IPS DF 6.9 (cell line): Measurements from ENCODE around the gene SLC17A8.
"Not testable (repeated sequence)": the region's sequence is repeated elsewhere in the genome, so short reads cannot be mapped to it uniquely, and the experiment has no call there.

ENCODE experiments used
- DNase-seq: peaks from one replicate; pipeline ENCODE4 v3.0.0-alpha.2; 2013; ENCODE audit warnings: low read depth, low spot score
- H3K27ac ChIP-seq: one replicate; pipeline ENCODE4 v1.5.1; 2013; ENCODE audit warnings: low read length, control low read depth
- H3K27me3 ChIP-seq: 2 replicates; pipeline ENCODE4 v1.6.1; 2013; ENCODE audit warnings: mild to moderate bottlenecking, low read length; ENCODE audit not compliant: control insufficient read depth, insufficient read depth
- H3K36me3 ChIP-seq: 2 replicates; pipeline ENCODE4 v1.6.1; 2013; ENCODE audit warnings: low read length; ENCODE audit not compliant: control insufficient read depth, insufficient read depth
- H3K4me1 ChIP-seq: 2 replicates; pipeline ENCODE4 v1.6.1; 2013; ENCODE audit warnings: low read length; ENCODE audit not compliant: control insufficient read depth, insufficient read depth
- H3K4me3 ChIP-seq: 2 replicates; pipeline ENCODE4 v1.5.1; 2013; ENCODE audit warnings: mild to moderate bottlenecking, low read length
- H3K9me3 ChIP-seq: 2 replicates; pipeline ENCODE4 v1.6.1; 2013; ENCODE audit warnings: low read length, inconsistent platforms; ENCODE audit not compliant: control insufficient read depth, insufficient read depth
- WGBS: extraction: QIAGEN DNeasy Blood & Tissue Kit; methylation state at CpG from one replicate; pipeline ENCODE4 v1.1.7; 2013; ENCODE audit warnings: mixed read lengths, missing lambda C conversion rate; ENCODE audit not compliant: insufficient read length, insufficient coverage; 5-methylcytosine and 5-hydroxymethylcytosine counted together

The SLC17A8 gene

DNA sequence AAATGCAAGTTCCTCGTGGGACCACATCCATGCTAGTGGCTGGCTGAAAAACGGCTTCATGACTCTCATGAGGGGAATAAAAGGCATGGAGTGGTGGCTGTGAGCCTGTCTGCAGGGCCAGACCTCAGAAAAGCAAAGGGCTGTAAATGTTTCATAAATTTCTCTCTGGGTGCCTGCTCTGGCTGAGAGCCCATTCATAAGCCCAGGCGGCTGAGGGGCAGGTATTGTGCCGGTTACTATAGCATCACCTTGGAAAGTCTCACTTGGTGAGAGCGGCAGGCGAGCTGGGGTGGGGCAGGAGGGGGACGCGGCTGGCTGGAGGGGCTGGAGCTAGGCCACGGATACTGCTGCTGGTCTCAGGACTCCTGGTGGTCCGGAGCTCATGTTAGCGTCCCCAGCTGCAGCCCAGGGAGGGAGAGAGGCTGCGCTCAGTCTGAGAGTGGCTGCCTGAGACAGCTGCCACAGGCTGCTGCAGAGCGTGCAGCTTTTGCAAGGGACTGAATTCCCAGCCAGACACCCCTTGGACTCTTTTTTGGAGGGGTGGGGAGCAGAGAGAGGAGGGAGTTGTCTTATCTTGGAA, at the start of gene SLC17A8:
SLC17A8 (plus strand) TSS at position 431 of the 580 bp plus-strand sequence. CDS start 318 bp downstream, outside the sequence.
- Histone ChIP-seq H3K4me1 (peaks cover 3% of the 10 kb centered on the region; the same call in 1 of the 2 replicates), H3K4me3 (no peak within 1 kb of the TSS), H3K36me3 (no peaks in the 10 kb centered on the region), H3K9me3 (no peaks in the 10 kb centered on the region), H3K27ac (no peak within 1 kb of the TSS), H3K27me3 (no peaks in the 10 kb centered on the region)
- no CpG with 5 or more reads among the region's 13 CpGs for WGBS
- DNase-seq, result no peak

DNA sequence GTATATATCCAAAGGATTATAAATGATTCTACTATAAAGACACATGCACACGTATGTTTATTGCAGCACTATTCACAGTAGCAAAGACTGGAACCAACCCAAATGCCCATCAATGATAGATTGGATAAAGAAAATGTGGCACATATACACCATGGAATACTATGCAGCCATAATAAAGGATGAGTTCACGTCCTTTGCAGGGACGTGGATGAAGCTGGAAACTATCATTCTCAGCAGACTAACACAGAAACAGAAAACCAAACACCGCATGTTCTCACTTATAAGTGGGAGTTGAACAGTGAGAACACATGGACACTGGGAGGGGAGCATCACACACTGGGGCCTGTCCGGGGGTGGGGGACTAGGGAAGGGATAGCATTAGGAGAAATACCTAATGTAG, 48.7 kb upstream of the SLC17A8 start:
- not testable (repeated sequence) for H3K9me3 ChIP-seq, H3K4me3 ChIP-seq, H3K36me3 ChIP-seq, H3K27me3 ChIP-seq, H3K4me1 ChIP-seq, H3K27ac ChIP-seq, DNase-seq
- WGBS, result no CpG with 5 or more reads among the region's 5 CpGs

DNA sequence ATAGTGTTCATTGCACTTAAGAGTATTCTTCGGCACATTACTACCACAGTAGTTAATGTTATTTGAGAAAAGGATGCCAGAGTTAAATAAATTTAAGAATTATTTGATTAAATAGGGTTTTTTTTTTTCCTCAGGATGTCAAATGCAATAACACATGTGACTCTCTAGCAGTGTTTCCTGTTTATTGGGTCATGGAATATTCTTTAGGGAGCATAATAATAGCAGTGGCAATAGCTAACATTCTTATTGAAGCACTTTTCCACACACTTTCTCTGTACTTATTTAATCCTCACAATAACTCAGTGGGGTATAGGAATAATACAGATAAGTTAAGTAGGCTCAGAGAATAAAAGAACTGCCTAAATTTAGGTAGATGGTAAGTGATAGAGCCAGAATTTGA, 45.6 kb upstream of the SLC17A8 start:
- Histone ChIP-seq H3K4me1 (no peaks in the 10 kb centered on the region), H3K36me3 (no peaks in the 10 kb centered on the region; the same call in 1 of the 2 replicates), H3K27ac (no peak overlapping the region), H3K27me3 (no peaks in the 10 kb centered on the region), H3K4me3 (no peak overlapping the region), H3K9me3 (no peaks in the 10 kb centered on the region)
- no CpG with 5 or more reads among the region's 1 CpG for WGBS
- no peak for DNase-seq

DNA sequence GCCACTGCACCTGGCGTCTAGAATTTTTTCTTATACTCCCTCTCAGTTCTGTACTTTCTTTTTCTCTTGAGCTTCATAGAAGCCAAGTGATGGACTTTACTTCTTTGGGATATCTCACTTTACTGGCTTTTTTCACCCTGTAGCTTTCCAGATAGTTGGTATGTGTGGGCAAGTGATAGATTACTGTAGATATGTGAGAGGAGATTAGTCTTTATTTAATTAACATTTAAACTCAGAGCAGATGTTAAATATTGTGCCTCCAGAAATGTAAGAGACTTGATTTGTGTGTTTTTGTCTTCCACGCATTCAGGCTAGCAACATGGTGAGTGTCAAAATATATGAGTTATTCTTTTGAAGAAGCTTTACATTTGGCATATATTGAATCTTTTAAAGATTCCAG, 39.5 kb upstream of the SLC17A8 start:
- DNase-seq, result no peak
- Histone ChIP-seq H3K9me3 (no peaks in the 10 kb centered on the region), H3K27ac (no peak overlapping the region), H3K36me3 (no peaks in the 10 kb centered on the region; the same call in 1 of the 2 replicates), H3K27me3 (no peaks in the 10 kb centered on the region), H3K4me1 (no peaks in the 10 kb centered on the region), H3K4me3 (no peak overlapping the region)
- no CpG with 5 or more reads among the region's 2 CpGs for WGBS

DNA sequence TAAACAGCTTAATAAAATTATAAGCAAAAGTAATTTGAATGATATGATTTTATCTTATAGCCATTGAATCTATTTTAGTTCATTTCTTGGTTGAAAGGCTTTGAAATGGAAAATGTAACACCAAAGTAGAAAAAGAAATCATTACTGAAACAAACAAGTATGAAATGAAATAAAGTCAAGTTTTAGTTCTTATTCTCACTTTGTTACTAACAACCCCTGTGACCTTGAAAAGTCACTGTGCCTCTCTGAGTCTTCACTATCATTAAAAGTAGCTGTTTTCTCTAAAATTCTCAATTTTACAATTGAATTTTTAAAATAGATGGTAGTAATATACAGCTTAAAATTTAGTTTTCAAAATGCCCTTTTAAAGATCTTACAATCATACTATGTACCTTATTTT, 32.4 kb upstream of the SLC17A8 start:
- Histone ChIP-seq H3K4me3 (no peak overlapping the region), H3K36me3 (no peaks in the 10 kb centered on the region; the same call in 1 of the 2 replicates), H3K4me1 (no peaks in the 10 kb centered on the region), H3K27ac (no peak overlapping the region), H3K9me3 (no peaks in the 10 kb centered on the region), H3K27me3 (no peaks in the 10 kb centered on the region)
- DNase-seq, result no peak

DNA sequence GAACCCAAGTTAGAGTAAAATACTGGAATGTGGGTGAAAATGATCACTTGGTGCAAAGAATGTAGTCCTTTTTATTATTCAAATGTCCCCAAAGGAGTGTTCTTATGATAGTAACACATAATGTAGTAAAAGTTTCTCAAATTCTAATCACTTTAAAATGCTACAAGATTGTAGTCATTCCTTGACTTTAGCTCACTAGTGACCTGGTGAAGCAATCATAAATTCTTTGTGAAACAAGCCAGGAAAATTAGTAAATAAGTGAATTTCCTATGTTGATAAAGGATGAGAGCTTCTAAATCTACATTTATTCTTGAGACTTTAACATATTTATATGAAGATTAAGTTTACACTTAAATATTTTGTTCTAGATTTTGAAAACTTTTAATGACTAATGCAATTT, 30.7 kb upstream of the SLC17A8 start:
- Histone ChIP-seq H3K27me3 (no peaks in the 10 kb centered on the region), H3K36me3 (peaks cover 4% of the 10 kb centered on the region; the same call in 1 of the 2 replicates), H3K27ac (no peak overlapping the region), H3K4me1 (no peaks in the 10 kb centered on the region), H3K9me3 (no peaks in the 10 kb centered on the region), H3K4me3 (no peak overlapping the region)
- no peak for DNase-seq

DNA sequence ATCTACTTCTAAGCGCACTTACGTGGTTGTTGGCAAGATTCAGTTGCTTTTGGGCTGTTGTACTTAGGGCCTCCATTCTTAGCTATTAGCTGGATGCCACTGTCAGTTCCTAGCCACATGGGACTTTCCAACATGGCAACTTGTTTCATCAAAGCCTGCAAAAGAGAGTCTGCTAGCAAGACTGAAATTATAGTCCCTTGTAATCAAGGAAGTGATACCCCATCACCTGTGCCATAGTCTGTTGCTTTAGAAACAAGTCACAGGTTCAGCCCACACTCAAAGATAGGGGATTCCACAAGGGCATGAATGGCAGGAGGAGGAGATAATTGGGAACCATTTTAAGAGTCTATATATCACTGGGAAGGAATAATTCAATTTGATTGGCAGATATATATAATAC, 27.1 kb upstream of the SLC17A8 start:
- Histone ChIP-seq H3K27me3 (no peaks in the 10 kb centered on the region), H3K36me3 (peaks cover 4% of the 10 kb centered on the region; the same call in 1 of the 2 replicates), H3K27ac (no peak overlapping the region), H3K9me3 (no peaks in the 10 kb centered on the region), H3K4me3 (no peak overlapping the region), H3K4me1 (no peaks in the 10 kb centered on the region)
- no CpG with 5 or more reads among the region's 2 CpGs for WGBS
- DNase-seq, result no peak

DNA sequence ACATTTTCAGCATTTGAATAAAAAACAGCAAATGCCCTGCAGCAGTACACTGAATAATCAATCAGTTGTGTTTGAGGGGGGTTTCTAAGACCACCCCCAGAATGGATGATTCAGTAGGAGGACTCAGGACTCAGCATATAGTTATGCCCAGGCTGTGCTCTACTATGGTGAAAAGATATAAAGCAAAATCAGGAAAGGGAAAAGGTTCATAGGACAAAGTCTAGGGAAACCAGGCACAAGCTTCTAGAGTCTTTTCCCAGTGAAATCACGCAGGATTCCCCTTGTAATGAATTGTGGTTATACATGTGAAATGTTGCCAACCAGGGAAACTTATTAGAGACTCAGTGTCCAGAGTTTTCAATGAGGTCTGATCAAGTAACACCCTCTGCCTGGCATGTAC, 25.0 kb upstream of the SLC17A8 start:
- Histone ChIP-seq H3K4me1 (no peaks in the 10 kb centered on the region), H3K27me3 (no peaks in the 10 kb centered on the region), H3K4me3 (no peak overlapping the region), H3K36me3 (peaks cover 4% of the 10 kb centered on the region; the same call in 1 of the 2 replicates), H3K9me3 (no peaks in the 10 kb centered on the region), H3K27ac (no peak overlapping the region)
- no CpG with 5 or more reads among the region's 1 CpG for WGBS
- no peak for DNase-seq

DNA sequence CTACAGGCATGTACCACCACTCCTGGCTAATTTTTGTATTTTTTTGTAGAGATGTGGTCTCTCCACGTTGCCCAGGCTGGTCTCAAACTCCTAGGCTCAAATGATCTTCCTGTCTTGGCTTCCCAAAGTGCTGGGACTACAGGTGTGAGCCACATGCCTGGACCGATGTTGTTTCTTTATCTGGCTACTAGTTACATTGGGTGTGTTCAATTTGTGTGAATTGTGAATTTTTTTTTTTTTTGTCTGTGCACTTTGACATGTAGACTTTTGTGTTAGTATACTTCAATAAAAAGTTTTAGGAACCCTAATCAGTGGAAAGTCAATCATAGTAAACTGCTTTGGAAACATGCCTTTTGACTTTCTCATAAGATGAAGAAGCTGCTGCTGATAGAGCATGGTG, 24.0 kb upstream of the SLC17A8 start:
- no peak overlapping the region for H3K4me3 ChIP-seq
- no peaks in the 10 kb centered on the region for H3K4me1 ChIP-seq
- DNase-seq, result no peak
- no peaks in the 10 kb centered on the region for H3K27me3 ChIP-seq
- H3K27ac ChIP-seq, result no peak overlapping the region
- WGBS, result no CpG with 5 or more reads among the region's 2 CpGs
- H3K9me3 ChIP-seq, result no peaks in the 10 kb centered on the region
- peaks cover 4% of the 10 kb centered on the region; the same call in 1 of the 2 replicates for H3K36me3 ChIP-seq

DNA sequence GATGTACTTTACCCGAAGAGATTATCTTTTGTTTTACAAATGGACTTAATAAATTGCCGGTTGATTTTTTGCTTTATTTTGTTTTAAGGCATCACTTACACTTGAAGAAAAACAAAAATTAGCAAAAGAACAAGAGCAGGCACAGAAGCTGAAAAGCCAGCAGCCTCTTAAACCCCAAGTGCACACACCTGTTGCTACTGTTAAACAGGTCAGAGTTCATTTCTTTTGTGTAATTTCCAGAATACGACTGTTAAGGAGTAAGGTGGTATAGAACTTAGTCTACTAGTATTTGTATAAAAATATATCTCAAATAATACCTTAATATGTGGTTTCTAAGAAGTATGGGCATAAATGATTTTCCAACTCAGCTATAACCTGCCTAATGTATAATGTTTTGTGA, 19.6 kb upstream of the SLC17A8 start:
- Histone ChIP-seq H3K4me3 (no peak overlapping the region), H3K27me3 (no peaks in the 10 kb centered on the region), H3K36me3 (no peaks in the 10 kb centered on the region; the same call in 1 of the 2 replicates), H3K27ac (no peak overlapping the region), H3K4me1 (no peaks in the 10 kb centered on the region), H3K9me3 (no peaks in the 10 kb centered on the region)
- DNase-seq, result no peak
- WGBS, result no CpG with 5 or more reads among the region's 3 CpGs

DNA sequence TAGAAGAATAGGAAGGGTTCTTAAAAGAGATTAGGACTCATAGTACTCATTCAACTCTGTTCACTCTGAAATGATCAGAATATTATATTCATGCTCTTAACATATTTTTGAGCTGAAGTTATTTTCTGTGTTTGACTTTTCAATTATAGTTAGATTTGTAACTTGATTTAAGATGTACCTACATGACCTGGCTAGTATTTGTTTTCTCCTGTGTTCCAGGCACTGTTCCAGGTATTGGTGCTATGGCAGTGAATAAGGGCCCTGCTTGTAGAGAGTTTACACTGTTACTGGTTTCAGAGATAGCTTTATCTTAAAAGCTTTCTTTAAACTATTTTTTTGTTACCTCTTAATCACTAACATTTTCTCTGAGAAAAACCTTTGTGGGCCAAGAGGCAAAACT, 19.1 kb upstream of the SLC17A8 start:
- DNase-seq, result no peak
- no peaks in the 10 kb centered on the region for H3K27me3 ChIP-seq
- H3K27ac ChIP-seq, result no peak overlapping the region
- no peak overlapping the region for H3K4me3 ChIP-seq
- no peaks in the 10 kb centered on the region for H3K36me3 ChIP-seq
- no peaks in the 10 kb centered on the region for H3K4me1 ChIP-seq
- no peaks in the 10 kb centered on the region for H3K9me3 ChIP-seq
